ENCODE results near the gene XYLT1.

Gene XYLT1

DNA sequence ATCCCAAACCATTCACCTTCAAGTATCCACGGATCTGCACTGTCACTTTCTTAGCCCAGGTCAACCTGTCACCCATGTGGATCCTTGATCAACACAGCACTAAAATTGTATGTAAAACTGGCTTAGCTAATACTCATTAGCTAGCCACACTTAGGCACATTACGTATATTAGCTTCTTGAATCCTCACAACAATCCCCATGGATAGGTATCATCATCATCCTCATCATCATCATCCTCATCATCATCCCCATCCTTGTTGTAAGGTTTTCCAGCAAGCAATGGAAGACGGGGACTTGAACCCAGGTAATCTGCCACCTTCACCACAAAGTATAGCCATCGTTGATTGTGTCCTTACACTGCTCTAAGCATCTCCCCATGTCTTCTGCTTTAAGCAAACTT is 184.3 kb downstream of the XYLT1 start:
- TF ChIP-seq EP300 (IDR thresholded peaks at IDR 0.05; ENCODE audit: borderline replicate concordance) (no peak), CEBPB (IDR thresholded peaks at IDR 0.05) (no peak), RAD21 (IDR thresholded peaks at IDR 0.05; ENCODE audit: low read depth) (no peak), TEAD4 (IDR thresholded peaks at IDR 0.05) (no peak)

DNA sequence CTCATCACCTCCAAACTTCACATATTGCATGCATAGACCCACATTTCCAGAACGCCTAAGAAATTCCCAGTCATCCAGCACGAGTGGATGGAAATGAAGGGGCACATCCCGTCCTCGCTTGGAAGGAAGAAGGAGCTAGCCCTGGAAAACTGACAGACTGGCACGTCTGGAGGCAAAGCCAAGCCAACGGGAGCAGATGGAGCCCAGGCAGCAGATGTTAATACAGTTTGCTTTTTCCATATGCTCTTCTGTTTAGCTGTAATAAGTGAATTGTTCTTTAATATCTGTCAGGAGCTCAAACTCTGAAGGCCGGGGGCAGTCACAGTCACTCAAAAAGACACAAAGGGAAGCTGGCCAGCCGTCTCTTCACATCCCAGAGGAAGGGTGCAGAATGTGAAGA is 187.7 kb downstream of the XYLT1 start:
- no peak for TF ChIP-seq EP300 (IDR thresholded peaks at IDR 0.05; ENCODE audit: borderline replicate concordance)
- no peak for TF ChIP-seq EGR1 (IDR thresholded peaks at IDR 0.05)
- TF ChIP-seq NFIC (IDR thresholded peaks at IDR 0.05): no peak
- TF ChIP-seq FOXM1 (IDR thresholded peaks at IDR 0.05; ENCODE audit: borderline replicate concordance, low read depth): no peak

DNA sequence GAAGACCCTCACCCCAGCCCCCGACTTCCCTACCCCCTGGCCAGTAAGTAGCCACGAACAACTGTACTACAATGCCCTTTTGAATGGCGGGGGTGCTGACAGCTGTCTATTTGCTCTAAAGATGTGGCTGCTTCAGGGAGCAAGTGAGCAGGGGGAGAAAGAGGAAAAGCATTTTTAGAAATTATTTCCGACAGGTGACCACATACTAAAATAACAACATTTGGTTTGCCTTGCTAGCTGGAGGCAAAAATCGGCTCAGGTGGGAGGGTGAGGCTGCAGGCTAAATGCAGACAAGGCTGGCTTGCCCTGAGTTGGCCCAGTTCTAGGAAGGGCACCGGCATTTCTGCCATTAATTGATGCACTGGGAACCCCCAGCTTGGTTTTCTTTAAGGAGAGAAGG is 188.5 kb downstream of the XYLT1 start:
- TF ChIP-seq NFIC (IDR thresholded peaks at IDR 0.05) (no peak), TAF1 (IDR thresholded peaks at IDR 0.05; ENCODE audit: low read depth) (no peak), EGR1 (IDR thresholded peaks at IDR 0.05) (no peak), EP300 (IDR thresholded peaks at IDR 0.05; ENCODE audit: borderline replicate concordance) (no peak), TEAD4 (IDR thresholded peaks at IDR 0.05) (no peak), FOXM1 (IDR thresholded peaks at IDR 0.05; ENCODE audit: borderline replicate concordance, low read depth) (no peak), CEBPB (IDR thresholded peaks at IDR 0.05) (no peak)
- TF ChIP-seq, protein P1, sequence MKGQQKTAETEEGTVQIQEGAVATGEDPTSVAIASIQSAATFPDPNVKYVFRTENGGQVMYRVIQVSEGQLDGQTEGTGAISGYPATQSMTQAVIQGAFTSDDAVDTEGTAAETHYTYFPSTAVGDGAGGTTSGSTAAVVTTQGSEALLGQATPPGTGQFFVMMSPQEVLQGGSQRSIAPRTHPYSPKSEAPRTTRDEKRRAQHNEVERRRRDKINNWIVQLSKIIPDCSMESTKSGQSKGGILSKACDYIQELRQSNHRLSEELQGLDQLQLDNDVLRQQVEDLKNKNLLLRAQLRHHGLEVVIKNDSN (IDR thresholded peaks at IDR 0.05): no peak
- TF ChIP-seq, protein P2, sequence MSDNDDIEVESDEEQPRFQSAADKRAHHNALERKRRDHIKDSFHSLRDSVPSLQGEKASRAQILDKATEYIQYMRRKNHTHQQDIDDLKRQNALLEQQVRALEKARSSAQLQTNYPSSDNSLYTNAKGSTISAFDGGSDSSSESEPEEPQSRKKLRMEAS (IDR thresholded peaks at IDR 0.05): no peak
- TF ChIP-seq, protein P3, sequence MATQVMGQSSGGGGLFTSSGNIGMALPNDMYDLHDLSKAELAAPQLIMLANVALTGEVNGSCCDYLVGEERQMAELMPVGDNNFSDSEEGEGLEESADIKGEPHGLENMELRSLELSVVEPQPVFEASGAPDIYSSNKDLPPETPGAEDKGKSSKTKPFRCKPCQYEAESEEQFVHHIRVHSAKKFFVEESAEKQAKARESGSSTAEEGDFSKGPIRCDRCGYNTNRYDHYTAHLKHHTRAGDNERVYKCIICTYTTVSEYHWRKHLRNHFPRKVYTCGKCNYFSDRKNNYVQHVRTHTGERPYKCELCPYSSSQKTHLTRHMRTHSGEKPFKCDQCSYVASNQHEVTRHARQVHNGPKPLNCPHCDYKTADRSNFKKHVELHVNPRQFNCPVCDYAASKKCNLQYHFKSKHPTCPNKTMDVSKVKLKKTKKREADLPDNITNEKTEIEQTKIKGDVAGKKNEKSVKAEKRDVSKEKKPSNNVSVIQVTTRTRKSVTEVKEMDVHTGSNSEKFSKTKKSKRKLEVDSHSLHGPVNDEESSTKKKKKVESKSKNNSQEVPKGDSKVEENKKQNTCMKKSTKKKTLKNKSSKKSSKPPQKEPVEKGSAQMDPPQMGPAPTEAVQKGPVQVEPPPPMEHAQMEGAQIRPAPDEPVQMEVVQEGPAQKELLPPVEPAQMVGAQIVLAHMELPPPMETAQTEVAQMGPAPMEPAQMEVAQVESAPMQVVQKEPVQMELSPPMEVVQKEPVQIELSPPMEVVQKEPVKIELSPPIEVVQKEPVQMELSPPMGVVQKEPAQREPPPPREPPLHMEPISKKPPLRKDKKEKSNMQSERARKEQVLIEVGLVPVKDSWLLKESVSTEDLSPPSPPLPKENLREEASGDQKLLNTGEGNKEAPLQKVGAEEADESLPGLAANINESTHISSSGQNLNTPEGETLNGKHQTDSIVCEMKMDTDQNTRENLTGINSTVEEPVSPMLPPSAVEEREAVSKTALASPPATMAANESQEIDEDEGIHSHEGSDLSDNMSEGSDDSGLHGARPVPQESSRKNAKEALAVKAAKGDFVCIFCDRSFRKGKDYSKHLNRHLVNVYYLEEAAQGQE (IDR thresholded peaks at IDR 0.05; ENCODE audit: low read depth): no peak

DNA sequence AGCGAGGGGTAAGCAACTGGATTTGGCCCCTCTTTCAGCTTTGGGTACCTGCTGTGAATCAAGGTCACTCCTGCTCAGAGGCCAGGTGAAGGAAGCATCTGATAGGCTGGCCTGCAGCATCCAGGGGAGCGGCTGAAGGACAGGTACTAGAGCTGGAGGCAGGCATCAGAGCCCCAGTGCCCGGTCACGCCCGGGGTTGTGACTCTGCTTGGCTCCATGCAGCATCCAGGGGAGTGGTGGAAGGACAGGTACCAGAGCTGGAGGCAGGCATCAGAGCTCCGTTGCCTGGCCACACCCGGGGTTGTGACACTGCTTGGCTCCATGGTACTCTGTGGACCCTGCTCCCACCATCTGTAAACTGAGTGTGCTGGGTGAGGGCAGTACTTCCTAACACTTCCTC is 189.7 kb downstream of the XYLT1 start:
- TF ChIP-seq, protein P2 (IDR thresholded peaks at IDR 0.05): no peak
- TF ChIP-seq FOXM1 (IDR thresholded peaks at IDR 0.05; ENCODE audit: borderline replicate concordance, low read depth): no peak
- no peak for TF ChIP-seq RAD21 (IDR thresholded peaks at IDR 0.05; ENCODE audit: low read depth)
- TF ChIP-seq TAF1 (IDR thresholded peaks at IDR 0.05; ENCODE audit: low read depth): no peak
- no peak for TF ChIP-seq CREB1 (IDR thresholded peaks at IDR 0.05; ENCODE audit: low read depth)
- no peak for TF ChIP-seq EGR1 (IDR thresholded peaks at IDR 0.05)
- no peak for TF ChIP-seq CEBPB (IDR thresholded peaks at IDR 0.05)
- no peak for TF ChIP-seq YY1 (IDR thresholded peaks at IDR 0.05; ENCODE audit: low read depth)
- no peak for TF ChIP-seq TEAD4 (IDR thresholded peaks at IDR 0.05)
- TF ChIP-seq, protein P3 (IDR thresholded peaks at IDR 0.05; ENCODE audit: low read depth): no peak
- TF ChIP-seq NFIC (IDR thresholded peaks at IDR 0.05): no peak
- TF ChIP-seq ZBTB7A (IDR thresholded peaks at IDR 0.05; ENCODE audit: low read depth): no peak
- TF ChIP-seq EP300 (IDR thresholded peaks at IDR 0.05; ENCODE audit: borderline replicate concordance): no peak
- TF ChIP-seq, protein P1 (IDR thresholded peaks at IDR 0.05): no peak
- no peak for TF ChIP-seq TCF12 (IDR thresholded peaks at IDR 0.05; ENCODE audit: low read depth)

DNA sequence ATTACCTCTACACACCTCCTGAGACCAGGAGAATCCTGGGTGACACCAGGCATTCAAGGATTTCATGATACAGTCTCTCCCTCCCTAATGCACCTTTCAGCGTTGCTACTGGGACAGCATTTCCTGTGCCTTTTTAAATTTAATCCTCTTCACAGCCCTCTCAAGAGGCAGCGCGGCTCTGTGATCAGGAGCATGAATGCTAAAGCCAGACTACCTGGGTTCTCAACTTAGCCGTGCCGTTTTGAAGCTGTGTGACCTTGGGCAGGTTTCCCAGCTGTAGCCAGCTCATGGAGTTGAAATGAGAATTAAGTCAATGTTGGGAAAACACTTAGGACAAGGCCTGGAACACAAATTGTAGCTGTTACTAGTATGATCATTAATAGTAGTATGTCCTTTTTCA is 191.8 kb downstream of the XYLT1 start:
- TF ChIP-seq ZBTB7A (IDR thresholded peaks at IDR 0.05; ENCODE audit: low read depth) (no peak), FOXM1 (IDR thresholded peaks at IDR 0.05; ENCODE audit: borderline replicate concordance, low read depth) (no peak), TAF1 (IDR thresholded peaks at IDR 0.05; ENCODE audit: low read depth) (no peak), EP300 (IDR thresholded peaks at IDR 0.05; ENCODE audit: borderline replicate concordance) (no peak), TEAD4 (IDR thresholded peaks at IDR 0.05) (no peak), RAD21 (IDR thresholded peaks at IDR 0.05; ENCODE audit: low read depth) (no peak), CEBPB (IDR thresholded peaks at IDR 0.05) (no peak), YY1 (IDR thresholded peaks at IDR 0.05; ENCODE audit: low read depth) (no peak), NFIC (IDR thresholded peaks at IDR 0.05) (no peak), EGR1 (IDR thresholded peaks at IDR 0.05) (no peak), CREB1 (IDR thresholded peaks at IDR 0.05; ENCODE audit: low read depth) (no peak), TCF12 (IDR thresholded peaks at IDR 0.05; ENCODE audit: low read depth) (no peak)
- TF ChIP-seq, protein P3 (IDR thresholded peaks at IDR 0.05; ENCODE audit: low read depth): no peak
- TF ChIP-seq, protein P1 (IDR thresholded peaks at IDR 0.05): no peak

Measured in Ishikawa (cell line).